Ammon's horn (tissue), 1 donor: Measurements from ENCODE around the gene ADAMTS7.

Experiments used
- DNase-seq: peaks from one replicate; pipeline ENCODE4 v3.0.0-alpha.2; 2016; ENCODE audit warnings: low spot score

The ADAMTS7 gene

GRCh38 chr15:78718837-78719236 is 92.4 kb downstream of the ADAMTS7 start:
- DNase-seq, result no peak

GRCh38 chr15:78717956-78718656 is 93.2 kb downstream of the ADAMTS7 start:
- no peak for DNase-seq

DNA sequence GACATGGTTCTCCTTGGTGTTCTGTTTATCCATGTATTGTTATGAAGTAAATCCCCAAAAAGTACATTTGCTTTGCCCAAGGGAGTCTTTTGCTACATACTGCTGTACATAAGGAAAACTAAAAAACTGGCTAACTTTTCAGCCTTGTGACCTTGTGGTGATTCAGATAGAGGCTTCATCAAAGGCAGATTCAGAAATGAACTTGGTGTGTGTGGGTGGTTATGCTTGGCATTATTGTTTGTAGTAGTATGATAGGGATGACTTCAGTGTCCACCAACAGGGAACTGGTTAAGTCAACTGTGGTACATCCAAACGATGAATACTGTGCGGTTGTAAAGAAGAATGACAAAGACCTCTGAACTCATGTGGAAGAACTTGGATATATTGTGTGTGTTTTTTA is 94.6 kb downstream of the ADAMTS7 start:
- DNase-seq, result no peak

DNA sequence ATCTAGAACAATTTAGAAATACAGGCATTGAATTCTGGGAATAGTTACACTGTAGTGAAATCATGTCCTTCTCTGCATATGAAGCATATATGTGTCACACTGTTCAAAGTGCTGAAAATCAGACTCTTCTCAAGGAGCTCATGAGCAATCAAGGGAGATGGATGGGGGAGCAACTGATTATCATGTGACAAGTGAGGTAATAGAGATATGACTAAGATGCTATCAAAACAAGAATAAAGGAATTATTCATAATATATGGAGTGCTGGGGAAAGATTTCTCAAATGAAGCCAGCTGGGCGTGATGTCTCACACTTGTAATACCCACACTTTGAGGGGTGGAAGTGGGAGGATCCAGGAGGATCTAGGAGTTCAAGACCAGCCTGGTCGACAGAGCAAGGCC is 95.3 kb downstream of the ADAMTS7 start:
- no peak for DNase-seq

DNA sequence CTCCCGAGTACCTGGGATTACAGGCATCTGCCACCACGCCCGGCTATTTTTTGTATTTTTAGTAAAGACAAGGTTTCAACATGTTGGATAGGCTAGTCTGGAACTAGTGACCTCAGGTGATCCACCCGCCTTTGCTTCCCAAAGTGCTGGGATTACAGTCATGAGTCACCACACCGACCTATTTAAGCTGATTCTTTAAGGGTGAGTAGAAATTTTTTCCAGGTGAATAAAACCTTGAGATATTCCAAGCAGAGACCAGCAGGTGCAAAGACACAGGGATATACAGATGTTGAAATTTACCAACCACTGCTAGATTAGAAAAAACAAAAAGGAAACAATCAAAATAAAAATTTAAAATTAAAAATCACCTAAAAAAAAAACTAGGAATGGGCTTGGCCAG is 95.8 kb downstream of the ADAMTS7 start:
- no peak for DNase-seq

GRCh38 chr15:78714890-78715289 is 96.4 kb downstream of the ADAMTS7 start:
- no peak for DNase-seq

DNA sequence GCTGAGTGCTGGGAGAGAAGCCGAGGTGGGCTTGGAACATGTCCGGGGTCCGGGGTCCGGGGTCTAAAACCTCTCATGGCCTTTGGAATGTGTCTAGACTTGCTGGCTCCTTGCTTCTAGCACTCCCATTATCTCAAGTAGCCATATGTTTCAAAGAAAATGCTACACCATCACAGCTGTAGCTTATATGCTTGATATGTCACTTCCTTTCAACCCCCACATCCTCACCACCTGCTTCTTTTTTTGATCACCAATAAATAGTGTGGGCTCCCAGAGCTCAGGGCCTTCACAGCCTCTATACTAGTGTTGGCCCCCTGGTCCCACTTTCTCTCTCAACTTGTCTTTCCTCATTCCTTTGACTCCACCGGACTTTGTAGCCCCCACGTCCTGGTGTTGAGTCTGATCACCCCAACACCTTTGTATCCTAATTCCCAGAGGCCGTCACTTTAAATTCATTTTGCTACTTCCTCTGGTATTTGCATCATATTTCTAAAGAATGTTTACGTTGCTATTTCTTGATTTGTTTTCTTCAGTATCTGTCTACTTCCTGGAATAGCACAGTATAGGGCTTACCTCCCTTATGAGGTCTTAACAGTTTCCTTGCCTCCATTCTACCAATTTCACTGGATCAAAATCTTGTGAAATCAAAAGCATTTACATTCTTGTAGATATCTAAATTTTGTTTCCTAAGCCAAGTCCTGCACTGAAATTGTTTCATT is 98.3 kb downstream of the ADAMTS7 start:
- DNase-seq, result no peak

DNA sequence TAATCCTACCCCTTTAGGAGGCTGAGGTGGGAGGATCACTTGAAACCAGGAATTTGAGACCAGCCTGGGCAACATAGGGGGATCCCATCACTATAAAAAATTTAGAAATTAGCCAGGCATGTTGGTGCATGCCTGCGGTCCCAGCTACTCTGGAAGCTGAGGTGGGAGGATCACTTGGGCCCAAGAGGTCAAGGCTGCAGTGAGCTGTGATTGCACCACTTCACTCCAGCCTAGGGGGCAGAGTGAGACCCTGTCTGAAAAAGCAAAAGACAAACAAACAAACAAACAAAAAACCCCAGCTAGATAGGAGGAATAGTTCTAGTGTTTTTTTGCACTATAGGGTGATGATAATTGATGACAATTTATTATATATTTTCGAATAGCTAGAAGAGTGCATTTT is 99.6 kb downstream of the ADAMTS7 start:
- DNase-seq, result no peak

DNA sequence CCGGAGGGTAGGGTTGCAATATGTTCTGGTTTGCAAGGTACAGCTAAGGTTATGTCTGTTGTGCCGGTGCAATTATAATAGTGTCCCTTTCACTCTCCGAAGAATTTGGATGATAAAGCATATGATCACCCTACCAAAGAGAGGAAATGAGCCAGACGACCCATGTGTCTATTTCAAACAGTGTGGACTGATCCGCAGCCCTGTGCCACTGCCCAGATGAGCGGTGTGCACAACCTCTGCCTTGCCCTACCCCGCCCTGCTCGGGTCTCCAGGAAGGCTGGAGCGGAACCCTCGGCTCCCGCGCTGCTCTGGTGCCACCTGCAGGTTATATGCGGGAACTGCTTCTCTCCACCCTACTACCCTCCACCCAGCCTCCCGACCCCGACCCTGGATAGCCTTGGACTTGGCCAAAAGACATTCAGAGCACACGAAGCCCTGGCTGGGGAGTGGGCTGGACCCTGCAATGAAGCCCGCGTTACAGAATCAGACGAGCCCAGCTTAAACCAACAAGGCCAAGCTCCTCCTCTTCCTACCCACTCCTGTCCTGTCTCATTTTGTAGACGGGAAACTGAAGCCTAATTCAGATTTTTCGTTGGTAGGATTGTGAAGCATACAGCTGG is 101.9 kb downstream of the ADAMTS7 start:
- DNase-seq, result peak; percentile 63
